ENCODE results near the gene PAOX.
A peak's percentile ranks its signal among the peaks of the same experiment; 100 is the strongest.

The PAOX gene

DNA sequence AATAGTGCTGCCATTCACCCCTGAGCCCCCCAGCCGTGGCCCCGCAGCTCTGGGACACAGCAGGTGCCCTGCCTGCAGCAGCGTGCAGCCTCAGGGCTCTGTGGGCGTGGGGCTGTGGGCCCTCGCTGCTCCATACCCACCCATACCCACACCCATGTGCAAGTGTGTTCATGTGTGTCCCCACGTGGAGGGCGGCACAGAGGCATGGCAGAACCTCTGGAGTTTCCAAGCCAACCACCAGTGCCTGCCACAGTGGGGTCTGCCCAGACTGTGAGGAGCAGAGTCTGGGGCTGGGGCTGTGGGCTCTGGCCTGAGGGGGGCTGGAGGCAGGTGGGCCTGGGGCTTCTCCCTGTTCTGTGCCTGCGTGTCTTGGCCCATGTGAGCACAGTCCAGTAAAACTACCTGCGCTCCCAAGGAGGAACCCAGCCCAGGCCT, 29.5 kb upstream of the PAOX start:
- DNase-seq (ENCODE audit: low read depth in 2 of 2): no peak

GRCh38 chr10:133350283-133350949, 28.6 kb upstream of the PAOX start:
- no peak for DNase-seq (ENCODE audit: low read depth in 2 of 2)

DNA sequence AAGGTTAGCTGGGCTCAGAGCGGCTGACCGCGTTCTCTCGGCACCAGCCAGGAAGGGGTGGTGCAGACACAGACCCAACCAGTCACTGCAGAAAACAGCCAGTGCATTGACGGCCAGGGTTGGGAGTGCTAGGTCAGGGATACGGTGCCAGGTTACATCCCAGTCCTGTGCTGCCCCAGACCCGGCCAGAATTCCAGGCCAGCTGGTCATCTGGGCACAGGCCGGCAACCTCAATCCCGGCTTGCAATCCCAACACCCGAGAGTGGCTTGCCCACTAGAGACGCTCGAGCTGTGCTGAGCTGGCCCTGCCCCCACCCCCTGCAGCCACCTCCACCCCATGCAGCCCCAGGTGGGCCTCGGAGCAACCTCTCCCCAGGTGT, 28.1 kb upstream of the PAOX start:
- DNase-seq (ENCODE audit: low read depth in 2 of 2): no peak

GRCh38 chr10:133351408-133352318, 27.4 kb upstream of the PAOX start:
- no peak for DNase-seq (ENCODE audit: low read depth in 2 of 2)

- DNase-seq (ENCODE audit: low read depth in 2 of 2): no peak
These were observed 25.7 kb upstream of the PAOX start for GRCh38 chr10:133353202-133353959.

GRCh38 chr10:133353988-133354605, 25.0 kb upstream of the PAOX start:
- DNase-seq (ENCODE audit: low read depth in 2 of 2): no peak

DNA sequence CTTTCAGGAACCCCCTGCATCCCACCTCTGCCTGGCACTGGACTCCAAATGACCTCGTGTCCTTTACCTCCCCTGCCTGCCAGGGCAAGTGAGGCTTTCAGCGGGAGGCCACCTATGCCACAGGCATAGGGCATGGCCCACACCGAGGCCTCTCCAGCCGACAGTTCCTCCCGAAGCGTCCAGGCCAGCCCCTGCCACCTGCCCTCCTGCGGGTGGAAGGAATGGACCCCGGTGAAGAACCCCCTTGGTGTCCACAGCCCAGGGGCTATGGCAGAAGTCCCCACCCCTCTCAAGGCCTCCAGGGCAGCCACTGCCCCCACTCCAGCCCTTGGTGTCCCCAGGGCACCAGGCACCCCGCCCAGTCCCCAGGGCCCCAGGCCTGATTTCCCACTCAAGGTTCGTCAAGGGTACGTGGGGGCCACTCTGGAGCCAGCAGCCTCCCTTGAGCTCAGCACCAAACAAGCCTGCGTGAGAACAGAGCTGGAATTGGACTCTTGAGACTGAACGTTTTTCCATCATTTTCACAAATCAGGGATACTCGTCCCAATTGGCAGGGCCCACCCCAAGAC, 24.3 kb upstream of the PAOX start:
- no peak for DNase-seq (ENCODE audit: low read depth in 2 of 2)

DNA sequence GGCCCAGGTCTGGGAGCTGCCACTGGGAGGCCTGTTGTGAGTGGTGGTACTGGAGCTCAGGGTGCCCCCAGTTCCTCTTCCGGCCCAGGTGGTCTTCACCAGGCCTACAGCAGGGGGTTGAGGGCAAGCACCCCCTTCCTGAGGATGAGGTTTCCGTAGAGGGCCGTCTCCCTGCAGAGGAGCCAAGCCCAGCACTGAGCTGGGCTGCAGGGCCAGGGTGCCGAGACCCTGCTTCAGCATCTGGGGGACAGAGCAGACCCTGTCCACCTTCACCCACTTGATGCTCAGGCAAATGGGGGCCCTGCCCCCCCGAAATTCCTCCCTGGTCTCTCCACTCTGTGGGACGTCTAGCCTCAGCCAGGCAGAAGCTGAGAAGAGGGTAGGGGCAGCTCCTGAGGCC, 23.8 kb upstream of the PAOX start:
- no peak for DNase-seq (ENCODE audit: low read depth in 2 of 2)

DNA sequence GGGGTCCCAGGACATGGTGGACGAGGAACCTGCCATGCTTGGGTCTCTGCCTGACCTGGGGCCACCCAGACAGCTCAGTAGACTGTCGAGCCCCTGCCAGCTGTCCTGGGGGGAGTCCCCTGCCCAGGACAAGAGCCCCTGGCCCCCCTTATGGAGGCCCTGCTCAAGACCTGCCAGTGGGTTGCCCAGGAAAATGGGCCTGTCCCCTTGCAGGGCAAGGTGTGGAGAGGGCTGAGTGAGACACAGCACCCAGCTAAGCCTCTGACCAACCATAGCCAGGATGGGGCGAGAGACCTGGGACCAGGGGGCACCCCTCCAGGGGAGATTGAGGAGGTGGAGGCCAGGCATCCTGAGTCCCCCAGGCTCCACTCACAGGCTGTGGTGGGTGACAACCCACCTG, 23.1 kb upstream of the PAOX start:
- no peak for DNase-seq (ENCODE audit: low read depth in 2 of 2)

GRCh38 chr10:133356549-133357284, 22.3 kb upstream of the PAOX start:
- DNase-seq (ENCODE audit: low read depth in 2 of 2): no peak

GRCh38 chr10:133357285-133358161, 21.5 kb upstream of the PAOX start, which contains the start of gene FUOM:
FUOM (minus strand) TSS chr10:133358019; CDS start chr10:133358007, 12 bp downstream.
- peak; percentile 65 to 70 for DNase-seq (ENCODE audit: low read depth in 2 of 2)

DNA sequence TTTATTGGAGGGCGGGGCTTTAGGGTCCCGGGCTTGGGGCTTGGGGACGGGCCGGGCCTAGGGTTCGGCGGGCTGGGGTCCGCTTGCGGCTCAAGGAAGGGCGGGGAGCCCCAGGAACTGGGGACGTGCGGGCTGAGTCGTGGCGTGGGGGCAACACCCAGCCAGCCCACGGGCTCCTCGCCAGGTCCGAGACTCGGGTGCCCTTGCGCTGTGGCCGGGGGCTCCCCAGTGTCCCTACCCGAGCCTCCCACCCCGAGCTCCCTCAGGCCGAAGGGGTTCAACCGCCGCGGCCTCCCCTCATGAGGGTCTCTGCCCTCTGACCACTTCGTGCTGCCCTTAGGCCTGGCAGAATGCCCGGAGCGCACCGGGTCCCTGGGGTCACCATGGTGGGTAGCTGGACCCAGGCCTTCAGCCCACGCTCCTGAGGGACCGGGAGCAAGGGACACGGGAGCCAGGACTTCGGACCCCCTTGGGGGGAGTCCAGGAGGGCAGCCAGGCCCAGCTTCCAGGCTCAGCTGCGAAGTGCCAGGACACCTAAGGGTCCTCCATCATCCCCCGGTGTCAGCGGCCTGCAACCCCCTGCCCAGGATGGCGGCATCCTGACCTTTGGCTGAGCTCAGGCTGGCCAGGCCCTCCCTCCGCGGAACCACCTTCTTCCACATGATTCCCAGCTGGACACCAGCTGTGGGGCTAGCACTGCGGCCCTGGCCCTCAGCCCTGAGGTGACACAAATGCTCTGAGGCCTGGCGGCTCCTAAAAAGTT, 20.7 kb upstream of the PAOX start:
- DNase-seq (ENCODE audit: low read depth in 2 of 2): no peak

DNA sequence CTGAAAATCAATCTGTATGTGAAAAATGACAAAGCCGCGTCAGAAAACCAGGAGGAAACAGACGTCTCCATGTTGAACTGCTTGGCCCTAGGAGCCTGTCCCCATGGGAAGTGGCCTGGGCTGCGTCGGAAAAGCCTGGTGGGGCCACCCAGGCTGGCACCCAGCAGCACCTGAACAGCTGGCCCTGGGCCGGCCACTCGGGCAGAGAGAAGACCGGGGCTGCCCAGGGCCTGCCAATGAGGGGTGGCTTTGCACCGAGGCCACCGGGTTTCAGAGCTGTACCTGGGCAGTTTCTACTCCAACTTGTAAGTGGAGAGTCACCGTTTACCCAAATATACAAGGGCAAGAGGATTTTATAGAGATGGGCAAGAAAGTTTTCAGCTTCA, 20.1 kb upstream of the PAOX start:
- no peak for DNase-seq (ENCODE audit: low read depth in 2 of 2)

DNA sequence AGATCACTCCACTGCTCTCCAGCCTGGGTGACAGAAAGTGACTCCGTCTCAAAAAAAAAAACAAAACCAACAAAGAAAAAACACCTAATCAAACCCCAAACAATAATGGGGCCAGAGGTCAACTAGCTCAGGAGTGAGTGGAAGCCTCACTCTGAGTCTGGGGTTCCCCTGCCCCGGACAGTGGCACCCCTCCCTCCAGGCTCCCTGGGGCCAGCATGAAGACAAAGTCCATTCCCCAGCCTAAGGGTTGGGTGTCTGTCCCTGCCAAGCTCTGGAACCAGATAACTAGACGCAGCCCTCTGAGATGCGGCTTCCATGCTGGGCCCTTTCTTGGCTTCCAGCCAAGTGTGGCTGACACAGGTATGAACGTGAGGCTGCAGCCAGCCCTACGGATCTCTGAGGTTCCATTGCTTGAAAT, 19.5 kb upstream of the PAOX start:
- no peak for DNase-seq (ENCODE audit: low read depth in 2 of 2)

GRCh38 chr10:133359972-133360610, 19.0 kb upstream of the PAOX start:
- no peak for DNase-seq (ENCODE audit: low read depth in 2 of 2)

DNA sequence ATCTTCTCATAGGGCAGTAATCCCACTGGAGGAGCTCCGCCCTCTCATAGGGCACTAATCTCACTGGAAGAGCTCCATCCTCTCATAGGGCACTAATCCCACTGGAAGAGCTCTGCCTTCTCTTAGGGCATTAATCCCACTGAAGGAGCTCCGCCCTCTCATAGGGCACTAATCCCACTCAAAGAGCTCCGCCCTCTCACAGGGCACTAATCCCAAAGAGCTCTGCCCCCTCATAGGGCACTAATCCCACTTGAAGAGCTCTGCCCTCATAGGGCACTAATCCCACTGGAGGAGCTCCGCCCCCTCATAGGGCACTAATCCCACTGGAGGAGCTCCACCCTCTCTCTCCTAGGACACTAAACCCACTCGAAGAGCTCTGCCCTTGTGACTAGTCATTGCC, 17.8 kb upstream of the PAOX start:
- DNase-seq (ENCODE audit: low read depth in 2 of 2): no peak

- no peak for DNase-seq (ENCODE audit: low read depth in 2 of 2)
These were observed 17.2 kb upstream of the PAOX start for GRCh38 chr10:133361773-133362441.

DNA sequence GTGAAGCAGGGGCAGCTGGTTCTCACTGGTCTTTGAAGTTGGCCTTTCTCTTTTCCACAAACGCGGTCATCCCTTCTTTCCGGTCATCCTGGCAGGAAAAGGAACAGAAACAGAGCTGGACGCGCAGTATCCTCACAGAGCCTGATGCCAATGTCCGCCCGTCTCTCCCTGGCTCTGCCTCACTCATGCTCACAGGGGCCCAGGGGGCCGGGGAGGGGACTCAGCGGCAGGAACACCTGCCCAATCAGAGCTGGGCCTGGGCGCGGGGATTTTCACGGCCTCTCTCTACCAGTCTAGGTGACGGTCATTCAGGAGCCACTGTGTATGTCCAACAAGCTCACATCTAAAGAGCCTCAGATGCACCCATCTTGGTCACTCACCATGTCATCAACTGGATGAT, 16.2 kb upstream of the PAOX start:
- DNase-seq (ENCODE audit: low read depth in 2 of 2): no peak

Data from stimulated activated CD8-positive, alpha-beta memory T cell treated with anti-CD3 and anti-CD28 coated beads, Interleukin-15, amount 100 ng/mL, for 48 hours (primary cell).